Hepatocyte (in vitro differentiated cells): ENCODE measurements around the gene SUPT7L.

Experiments
- EZH2 ChIP-seq: fragments of 200-600 bp; sonication (generic); IDR thresholded peaks from 2 replicates; pipeline ENCODE4 v1.6.1; 2016; ENCODE audit warnings: antibody characterized with exemption, mild to moderate bottlenecking, borderline replicate concordance
- EZH2phosphoT487 ChIP-seq: fragments of 200-600 bp; sonication (generic); IDR thresholded peaks from one replicate; pipeline ENCODE4 v1.6.1; 2018; ENCODE audit warnings: antibody characterized with exemption, mild to moderate bottlenecking, low read depth, moderate library complexity; ENCODE audit not compliant: unreplicated experiment, severe bottlenecking
- TF ChIP-seq, protein P1 (sequence below): fragments of 200-600 bp; sonication (generic); IDR thresholded peaks from 2 replicates; pipeline ENCODE4 v1.5.1; 2016; ENCODE audit warnings: antibody characterized with exemption, mild to moderate bottlenecking; ENCODE audit not compliant: poor library complexity

DNA sequence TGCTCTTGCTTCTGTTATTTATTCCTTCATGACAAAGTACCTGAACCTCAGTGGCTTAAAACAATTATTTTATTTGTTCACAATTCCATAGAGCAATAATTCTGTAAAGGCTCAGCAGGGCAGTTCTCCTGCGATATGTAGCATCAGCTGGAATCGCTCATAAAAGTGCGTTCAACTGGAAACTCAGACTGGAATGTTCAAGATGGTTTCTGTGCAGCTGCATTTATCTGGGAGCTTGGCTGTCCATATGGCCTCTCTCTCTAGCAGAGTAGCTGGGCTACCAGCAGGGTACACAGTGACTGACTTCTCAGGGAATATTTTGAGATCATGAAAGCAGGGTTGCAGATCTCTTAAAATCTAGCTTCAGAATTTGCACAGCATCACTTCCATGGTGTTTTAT is 48.1 kb downstream of the SUPT7L start:
- TF ChIP-seq, protein P1, sequence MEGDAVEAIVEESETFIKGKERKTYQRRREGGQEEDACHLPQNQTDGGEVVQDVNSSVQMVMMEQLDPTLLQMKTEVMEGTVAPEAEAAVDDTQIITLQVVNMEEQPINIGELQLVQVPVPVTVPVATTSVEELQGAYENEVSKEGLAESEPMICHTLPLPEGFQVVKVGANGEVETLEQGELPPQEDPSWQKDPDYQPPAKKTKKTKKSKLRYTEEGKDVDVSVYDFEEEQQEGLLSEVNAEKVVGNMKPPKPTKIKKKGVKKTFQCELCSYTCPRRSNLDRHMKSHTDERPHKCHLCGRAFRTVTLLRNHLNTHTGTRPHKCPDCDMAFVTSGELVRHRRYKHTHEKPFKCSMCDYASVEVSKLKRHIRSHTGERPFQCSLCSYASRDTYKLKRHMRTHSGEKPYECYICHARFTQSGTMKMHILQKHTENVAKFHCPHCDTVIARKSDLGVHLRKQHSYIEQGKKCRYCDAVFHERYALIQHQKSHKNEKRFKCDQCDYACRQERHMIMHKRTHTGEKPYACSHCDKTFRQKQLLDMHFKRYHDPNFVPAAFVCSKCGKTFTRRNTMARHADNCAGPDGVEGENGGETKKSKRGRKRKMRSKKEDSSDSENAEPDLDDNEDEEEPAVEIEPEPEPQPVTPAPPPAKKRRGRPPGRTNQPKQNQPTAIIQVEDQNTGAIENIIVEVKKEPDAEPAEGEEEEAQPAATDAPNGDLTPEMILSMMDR: no peak
- TF ChIP-seq EZH2phosphoT487 (no peak), EZH2 (no peak)
